HuH-7.5 (cell line): Measurements from ENCODE around the gene NUFIP1.
"Not testable (repeated sequence)": the region's sequence is repeated elsewhere in the genome, so short reads cannot be mapped to it uniquely, and the experiment has no call there.

Experiments
- DNase-seq: peaks from one replicate; pipeline ENCODE4 v3.0.0; 2011; ENCODE audit warnings: low spot score

NUFIP1 gene

GRCh38 chr13:44969551-44970484 is 19.5 kb downstream of the NUFIP1 start:
- DNase-seq: peak; percentile 11

GRCh38 chr13:44968434-44968815 is 20.8 kb downstream of the NUFIP1 start:
- DNase-seq: no peak

- DNase-seq: no peak
Observed at GRCh38 chr13:44967704-44968433, 21.4 kb downstream of the NUFIP1 start.

- no peak for DNase-seq
Observed at GRCh38 chr13:44961997-44962396, 27.3 kb downstream of the NUFIP1 start.

- no peak for DNase-seq
Observed at GRCh38 chr13:44955406-44955805, 33.9 kb downstream of the NUFIP1 start.

- DNase-seq: no peak
Observed at GRCh38 chr13:44954224-44954623, 35.0 kb downstream of the NUFIP1 start.

GRCh38 chr13:44952671-44953070 is 36.6 kb downstream of the NUFIP1 start:
- no peak for DNase-seq

- no peak for DNase-seq
Observed at GRCh38 chr13:44951184-44951583, 38.1 kb downstream of the NUFIP1 start.

- DNase-seq: not testable (repeated sequence)
Observed at GRCh38 chr13:44943411-44943810, 45.9 kb downstream of the NUFIP1 start.

GRCh38 chr13:44938854-44939253 is 50.4 kb downstream of the NUFIP1 start:
- no peak for DNase-seq

GRCh38 chr13:44936246-44936645 is 53.0 kb downstream of the NUFIP1 start:
- no peak for DNase-seq

- DNase-seq: no peak
Observed at GRCh38 chr13:44934724-44935123, 54.5 kb downstream of the NUFIP1 start.

- no peak for DNase-seq
Observed at GRCh38 chr13:44932850-44933251, 56.4 kb downstream of the NUFIP1 start.

GRCh38 chr13:44932171-44932849 is 57.0 kb downstream of the NUFIP1 start:
- no peak for DNase-seq

GRCh38 chr13:44930963-44931623 is 58.2 kb downstream of the NUFIP1 start:
- no peak for DNase-seq

GRCh38 chr13:44930280-44930679 is 59.0 kb downstream of the NUFIP1 start:
- no peak for DNase-seq

- no peak for DNase-seq
Observed at GRCh38 chr13:44929692-44930091, 59.6 kb downstream of the NUFIP1 start.

- no peak for DNase-seq
Observed at GRCh38 chr13:44927968-44928367, 61.3 kb downstream of the NUFIP1 start.

GRCh38 chr13:44921931-44922758 is 67.1 kb downstream of the NUFIP1 start:
- DNase-seq: no peak

GRCh38 chr13:44921246-44921877 is 67.9 kb downstream of the NUFIP1 start:
- no peak for DNase-seq

GRCh38 chr13:44920013-44920412 is 69.3 kb downstream of the NUFIP1 start:
- DNase-seq: no peak
